Gastrocnemius medialis (tissue), 4 donors: ENCODE measurements around the gene NPTN.

Source experiments
- CTCF ChIP-seq, 5 experiments: fragments of 450-650 bp in 3 of 5; fragments of 200-600 bp in 2 of 5; sonication (generic) in 2 of 5; IDR thresholded peaks in 4 of 5; conservative IDR thresholded peaks in 1 of 5; 1 replicate in 4 of 5; 2 replicates in 1 of 5; pipeline ENCODE4 v1.5.1; 2016 to 2019; ENCODE audit warnings: antibody characterized with exemption in 5 of 5, mild to moderate bottlenecking in 3 of 5, moderate library complexity in 3 of 5
- POLR2A ChIP-seq, 2 donors: fragments of 450-650 bp; IDR thresholded peaks; one replicate each; pipeline ENCODE4 v1.6.1; 2017; ENCODE audit warnings: antibody characterized with exemption in 2 of 2, mild to moderate bottlenecking in 2 of 2, moderate library complexity in 2 of 2

DNA sequence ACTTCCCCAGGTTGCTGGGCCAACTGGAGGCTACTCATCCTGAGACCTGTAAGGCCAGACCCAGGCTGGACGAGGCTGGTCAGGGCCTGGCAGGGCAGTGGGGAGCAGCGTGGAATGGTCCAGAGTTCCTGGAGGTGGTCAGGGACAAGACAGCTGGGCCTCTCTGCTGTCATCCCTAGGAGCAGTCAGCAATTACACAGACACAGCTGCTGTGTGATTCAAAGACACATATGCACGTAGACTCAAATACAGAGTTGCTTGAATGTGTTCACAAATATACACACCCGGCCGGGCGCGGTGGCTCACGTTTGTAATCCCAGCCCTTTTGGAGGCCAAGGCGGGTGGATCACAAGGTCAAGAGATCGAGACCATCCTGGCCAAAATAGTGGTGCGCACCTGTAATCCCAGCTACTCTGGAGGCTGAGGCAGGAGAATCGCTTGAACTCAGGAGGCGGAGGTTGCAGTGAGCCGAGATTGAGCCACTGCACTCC lies 49.5 kb upstream of the NPTN start:
- no peak for TF ChIP-seq CTCF (IDR thresholded peaks at IDR 0.05 in 4 of 5, conservative IDR thresholded peaks at IDR 0.05 in 1 of 5)
- no peak for TF ChIP-seq POLR2A (IDR thresholded peaks at IDR 0.05)
